HG02571 (cell line): ENCODE measurements around the gene SESN1.

ENCODE experiments used
- ATAC-seq: cut with Tn5 transposase; IDR thresholded peaks from one replicate; pipeline ENCODE4 v1.9.1; 2021; ENCODE audit warnings: mild to moderate bottlenecking, moderate library complexity; ENCODE audit not compliant: unreplicated experiment

The SESN1 gene

DNA sequence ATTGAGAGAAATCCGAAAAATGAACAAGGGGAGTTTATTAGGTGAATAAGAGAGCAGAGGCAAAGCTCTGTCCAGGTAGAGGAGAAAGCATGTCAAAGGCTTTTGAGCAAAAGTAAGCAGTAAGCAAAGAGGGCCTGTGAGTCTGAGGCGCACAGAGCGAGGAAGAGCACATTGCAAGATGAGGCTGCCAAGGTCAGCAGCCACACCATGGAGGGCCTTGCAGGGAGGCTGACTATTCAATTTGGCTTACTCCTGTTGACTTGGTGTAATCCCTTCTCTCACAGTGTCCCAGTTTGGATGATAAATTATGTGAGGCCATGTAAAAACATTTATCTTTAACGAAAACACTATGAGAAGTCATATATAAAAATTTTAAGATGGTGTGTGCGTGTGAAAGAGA lies 32.4 kb downstream of the SESN1 start:
- no peak for ATAC-seq

GRCh38 chr6:109060571-109060970 lies 34.1 kb downstream of the SESN1 start:
- no peak for ATAC-seq

DNA sequence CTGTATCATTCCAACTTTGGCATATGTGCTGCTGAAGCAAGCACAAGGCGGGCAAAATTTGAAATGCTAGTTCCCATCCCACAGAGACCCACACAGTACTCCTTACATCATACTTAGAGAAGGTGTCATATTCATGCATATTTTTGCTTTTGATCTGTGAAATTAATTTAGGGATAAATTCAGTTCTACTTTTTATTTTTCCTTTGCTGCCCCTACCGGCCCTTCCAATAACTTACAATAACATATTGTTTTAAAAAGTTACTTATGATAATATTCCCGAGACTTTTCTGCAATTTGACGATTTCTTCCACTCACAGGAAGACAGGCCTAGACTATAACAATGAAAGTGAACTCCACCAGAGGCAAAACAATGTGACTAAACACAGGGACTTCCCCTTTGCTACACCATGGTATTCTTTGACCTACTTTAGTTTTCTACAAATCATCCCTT lies 35.0 kb downstream of the SESN1 start:
- ATAC-seq = no peak

- ATAC-seq = no peak
Observed at GRCh38 chr6:109059153-109059552, 35.5 kb downstream of the SESN1 start.

DNA sequence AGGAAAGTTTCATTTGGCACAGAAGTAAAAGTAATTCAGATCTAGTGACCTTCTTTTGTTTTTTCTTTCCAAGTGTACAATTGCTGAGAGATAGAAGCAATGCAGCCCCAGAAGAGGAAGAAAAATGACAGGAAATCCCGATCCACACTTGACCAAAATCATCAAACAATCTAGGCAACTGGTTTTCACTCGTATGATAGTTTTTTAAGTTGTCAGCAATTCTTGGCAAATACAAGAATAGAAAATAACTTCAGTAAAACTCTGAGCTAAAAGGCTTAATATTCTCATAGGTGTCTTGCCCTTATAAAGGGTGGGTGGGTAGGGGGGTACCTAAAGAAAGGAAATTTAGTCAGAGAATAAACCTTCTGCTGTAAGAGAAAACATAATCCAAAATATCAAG lies 36.0 kb downstream of the SESN1 start:
- no peak for ATAC-seq

DNA sequence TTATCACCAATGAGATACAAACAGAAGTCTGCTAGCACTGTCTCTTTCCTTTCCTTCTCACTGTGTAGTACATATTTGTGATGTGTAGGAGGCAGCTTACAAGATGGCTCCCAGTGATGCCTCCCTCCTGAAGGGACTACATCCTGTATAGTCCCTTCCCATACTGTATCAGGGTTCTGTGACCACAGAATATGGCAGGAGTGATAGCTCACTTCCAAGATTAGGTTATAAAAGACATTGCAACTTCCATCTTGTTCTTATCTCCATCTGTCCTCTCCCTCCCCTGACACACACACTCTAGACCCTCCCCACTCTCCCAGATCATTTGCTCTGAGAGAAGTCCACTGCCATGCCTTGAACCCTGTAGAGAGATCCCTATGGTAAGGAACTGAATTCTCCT lies 38.0 kb downstream of the SESN1 start:
- no peak for ATAC-seq

- no peak for ATAC-seq
Observed at GRCh38 chr6:109055771-109056235, 38.8 kb downstream of the SESN1 start.

DNA sequence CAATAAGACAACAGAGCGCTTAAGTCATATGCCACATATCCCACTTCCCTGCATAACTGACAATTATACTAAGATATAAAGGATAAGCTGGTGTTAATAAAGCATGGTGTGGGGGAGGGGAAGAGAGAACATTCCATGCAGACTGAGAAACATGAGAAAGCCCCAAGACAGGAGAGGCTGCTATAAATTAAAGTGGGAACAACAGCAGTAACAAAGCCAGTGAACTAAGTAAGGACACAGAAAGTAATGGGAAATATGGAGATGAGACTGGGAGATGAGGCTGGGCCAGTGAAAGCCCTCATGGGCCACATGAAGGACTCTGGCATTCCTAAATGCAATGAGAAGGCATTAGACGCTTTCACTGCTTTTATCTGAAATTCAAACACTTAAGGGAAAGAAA lies 41.3 kb downstream of the SESN1 start:
- no peak for ATAC-seq

DNA sequence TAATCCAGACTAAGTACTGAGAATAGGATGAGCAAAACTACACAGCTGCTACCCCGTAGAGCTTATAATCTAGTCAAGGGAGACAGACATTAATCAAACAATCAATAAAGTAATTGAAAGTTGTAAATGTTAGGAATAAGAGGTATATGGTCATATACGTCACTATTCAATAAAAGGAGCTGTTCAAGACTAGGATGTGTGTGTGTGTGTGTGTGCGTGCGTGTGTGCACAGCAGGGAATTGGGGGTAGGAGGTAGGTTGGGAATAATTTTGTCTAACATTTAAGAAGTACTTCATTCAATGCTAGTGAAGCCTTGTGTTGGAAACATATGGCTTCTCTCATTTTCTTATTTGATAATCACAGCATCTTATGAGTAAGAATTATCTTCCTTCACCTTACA lies 41.8 kb downstream of the SESN1 start:
- no peak for ATAC-seq

DNA sequence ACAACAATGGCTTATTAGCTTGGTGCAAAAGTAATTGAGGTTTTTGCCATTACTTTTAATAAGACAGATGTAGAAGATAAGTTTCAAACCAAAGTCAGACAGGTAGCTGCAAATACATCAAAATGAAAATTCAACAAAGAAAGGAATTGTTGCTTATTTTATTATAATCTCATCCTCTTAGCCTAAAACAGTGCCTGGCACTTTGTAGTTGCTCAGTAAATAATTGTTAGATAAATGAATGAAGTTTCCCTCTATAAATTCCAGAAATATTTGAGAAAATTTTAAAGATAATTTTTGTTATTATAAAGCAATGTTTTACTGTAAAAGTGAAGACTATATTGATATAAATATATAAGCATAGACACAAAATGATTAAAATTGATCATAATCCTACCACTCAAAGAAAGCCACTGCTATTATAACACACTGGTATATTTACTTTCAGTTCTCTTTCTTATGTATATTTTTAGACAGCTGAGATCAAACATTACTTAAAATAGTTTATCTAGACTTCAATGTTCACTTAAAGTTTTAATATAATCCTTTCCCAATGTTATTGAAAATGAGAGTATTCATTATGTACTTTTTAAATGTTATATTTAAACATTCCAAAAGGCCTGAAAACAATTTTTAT lies 42.5 kb downstream of the SESN1 start:
- ATAC-seq = no peak

DNA sequence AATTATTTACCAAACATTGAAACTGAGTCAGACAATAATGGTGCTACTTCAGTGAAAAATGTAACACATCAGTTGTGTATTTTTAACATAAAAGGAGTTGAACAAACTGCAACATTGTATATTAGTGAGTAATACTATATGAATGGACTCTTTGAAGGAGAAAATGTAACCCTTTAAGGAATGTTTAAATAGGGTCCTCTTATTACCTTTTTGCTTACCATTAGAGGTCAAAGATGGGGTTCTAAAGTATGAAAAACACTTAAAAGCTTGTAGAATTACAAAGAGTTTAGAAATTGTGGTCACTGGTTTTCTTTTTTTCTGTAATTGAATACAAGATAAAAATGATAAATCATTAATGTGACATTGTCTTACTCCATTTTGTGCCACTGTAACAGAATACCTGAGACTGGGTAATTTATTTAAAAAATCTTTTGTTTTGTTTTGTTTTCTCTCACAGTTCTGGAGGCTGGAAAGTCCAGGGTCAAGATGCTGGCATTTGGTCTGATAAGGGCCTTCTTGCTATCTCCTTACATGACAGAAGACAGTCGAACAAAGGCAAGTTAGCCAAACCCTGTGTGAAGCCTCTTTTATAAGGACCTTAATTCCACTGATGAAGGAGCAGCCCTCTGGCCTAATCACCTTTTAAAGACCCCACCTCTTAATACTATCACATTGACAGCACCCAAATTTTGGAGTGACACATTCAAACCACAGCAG lies 43.2 kb downstream of the SESN1 start:
- ATAC-seq = no peak

GRCh38 chr6:109050447-109051102 lies 44.1 kb downstream of the SESN1 start:
- no peak for ATAC-seq

GRCh38 chr6:109050012-109050411 lies 44.6 kb downstream of the SESN1 start:
- ATAC-seq = no peak

DNA sequence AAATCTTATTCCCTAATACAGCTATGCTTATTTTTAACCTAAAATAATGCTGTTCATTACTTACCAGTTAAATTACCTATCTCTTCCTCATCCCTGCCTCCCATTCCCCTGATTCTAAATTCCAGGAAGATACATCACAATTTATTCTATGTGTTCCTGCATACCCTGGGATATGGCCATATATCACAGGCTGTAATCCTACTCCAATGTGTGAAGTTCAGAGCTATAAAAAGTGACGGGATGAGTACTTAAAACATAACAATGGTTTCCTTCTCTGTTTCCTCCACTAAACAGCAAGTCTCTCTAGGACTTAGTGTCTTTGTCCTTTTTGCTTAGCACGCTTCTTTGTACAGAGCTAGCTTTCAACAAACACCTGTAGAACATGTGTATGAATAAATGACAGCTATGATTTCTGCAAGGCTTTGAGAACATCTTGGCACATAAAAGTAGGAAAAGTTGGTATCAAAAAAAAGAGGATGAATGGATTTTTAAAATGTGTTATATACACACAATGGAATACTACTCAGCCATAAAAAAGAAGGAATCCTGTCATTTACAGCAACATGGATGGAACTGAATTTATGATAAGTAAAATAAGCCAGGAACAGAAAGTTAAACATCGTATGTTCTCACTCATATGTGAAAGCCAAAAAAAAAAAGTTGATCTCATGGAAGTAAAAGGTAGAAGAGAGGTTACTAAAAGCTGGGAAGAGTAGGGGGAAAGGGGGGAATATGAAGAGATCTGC lies 45.8 kb downstream of the SESN1 start:
- no peak for ATAC-seq

DNA sequence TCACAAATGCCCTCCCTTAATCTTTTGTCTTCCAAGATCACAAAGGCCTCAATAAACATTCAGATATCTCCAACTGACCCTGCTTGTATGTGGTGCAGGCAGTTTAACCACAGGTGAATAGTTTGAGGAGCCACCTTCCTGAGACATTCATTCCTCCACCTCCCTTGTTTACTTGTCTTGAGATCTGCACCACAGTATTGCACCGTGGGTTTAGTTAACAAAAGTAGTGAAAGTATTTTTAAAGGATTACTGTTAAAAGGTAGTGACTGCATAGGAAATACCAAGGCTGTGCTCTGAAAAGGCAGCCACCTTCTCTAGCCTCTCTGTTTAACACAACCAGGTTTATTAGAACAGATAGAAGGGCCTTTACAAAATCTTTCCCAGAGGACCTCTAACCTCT lies 46.5 kb downstream of the SESN1 start:
- ATAC-seq = no peak

DNA sequence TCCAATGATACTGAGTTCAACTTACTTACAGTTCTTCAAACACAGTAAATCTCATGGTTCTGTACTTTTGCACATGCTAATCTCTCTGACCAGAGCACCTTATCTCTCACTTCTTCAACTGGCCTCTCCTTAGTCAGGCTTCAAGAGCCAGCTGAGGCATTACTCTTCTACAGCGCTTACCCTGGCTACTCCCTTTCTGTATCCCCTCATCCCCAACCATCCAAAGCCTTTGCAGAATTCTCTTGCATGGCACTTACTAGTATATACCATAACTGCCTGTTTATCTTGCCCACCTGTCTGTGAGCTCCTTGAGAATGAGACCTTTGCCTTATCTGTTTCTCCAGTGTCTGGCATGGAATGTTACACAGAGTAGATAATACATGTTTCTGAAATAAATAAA lies 49.2 kb downstream of the SESN1 start:
- no peak for ATAC-seq

DNA sequence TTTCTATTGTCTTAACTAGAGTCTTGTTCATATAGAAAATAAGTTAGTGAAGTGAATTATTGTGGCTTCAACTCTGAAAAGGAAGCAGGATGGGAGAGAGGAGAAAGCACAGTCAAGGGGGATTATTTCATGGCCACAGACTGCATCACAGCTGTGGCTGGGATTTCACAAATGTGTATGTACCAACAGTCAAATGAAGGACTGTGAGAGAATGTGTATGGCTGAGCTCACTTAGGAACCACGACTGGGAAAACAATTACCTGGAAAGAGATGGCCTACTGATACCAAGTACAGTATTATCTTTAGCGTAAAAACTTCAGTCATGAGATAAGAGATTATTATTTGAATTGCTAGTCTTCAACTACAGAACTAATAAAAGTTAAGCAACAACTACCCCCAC lies 54.9 kb downstream of the SESN1 start:
- no peak for ATAC-seq

GRCh38 chr6:109038837-109039398 lies 55.7 kb downstream of the SESN1 start:
- no peak for ATAC-seq

DNA sequence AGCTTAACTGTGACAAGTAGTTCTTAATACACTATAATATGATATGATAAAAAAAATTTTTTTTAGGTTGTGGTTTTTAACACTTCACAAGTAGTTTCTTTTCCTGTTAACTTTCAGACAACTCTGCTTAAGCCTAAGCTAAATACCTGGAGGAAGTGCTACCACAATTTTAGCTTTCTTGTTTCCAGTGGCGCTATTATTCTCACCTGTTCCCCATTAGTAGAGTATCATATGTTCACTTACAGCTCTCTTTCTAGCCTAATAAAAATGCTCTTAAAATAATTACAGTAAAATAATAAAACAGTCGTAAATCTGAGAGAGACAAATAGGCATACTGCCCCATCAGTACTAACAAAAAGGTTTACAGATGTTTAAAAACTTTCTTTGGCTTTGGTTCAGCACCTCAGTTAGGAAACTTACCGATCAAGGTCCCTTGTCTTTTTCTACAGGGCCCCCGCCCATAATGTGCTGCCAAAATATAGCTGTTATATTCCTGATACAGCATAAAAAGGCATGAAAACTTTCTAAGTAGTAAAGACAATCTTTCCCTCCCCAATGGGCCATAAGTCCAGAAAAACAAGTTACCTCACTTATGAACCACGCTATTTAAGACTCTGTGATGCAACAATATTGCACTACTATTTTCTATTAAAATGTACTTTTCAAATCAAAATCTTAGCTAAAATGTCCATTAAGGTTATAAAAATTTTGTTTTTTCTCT lies 57.9 kb downstream of the SESN1 start:
- no peak for ATAC-seq

GRCh38 chr6:109034526-109034925 lies 60.1 kb downstream of the SESN1 start:
- no peak for ATAC-seq
